ENCODE measurements around the gene SLC37A1.
A peak's percentile ranks its signal among the peaks of the same experiment; 100 is the strongest.
"Not testable (repeated sequence)": the region's sequence is repeated elsewhere in the genome, so short reads cannot be mapped to it uniquely, and the experiment has no call there.

The SLC37A1 gene

GRCh38 chr21:42513151-42513984, at the start of gene SLC37A1:
TSS of gene SLC37A1 (plus strand) at chr21:42513852. CDS start at chr21:42518455, 4,603 bp downstream.
- DNase-seq, result peak; percentile 44

- peak; percentile 82 for DNase-seq
These were observed 49.7 kb upstream of the SLC37A1 start for GRCh38 chr21:42463861-42464515.

GRCh38 chr21:42465008-42465802, 48.4 kb upstream of the SLC37A1 start:
- DNase-seq, result peak; percentile 25

- no peak for DNase-seq
These were observed 47.9 kb upstream of the SLC37A1 start for GRCh38 chr21:42465803-42466127.

GRCh38 chr21:42466700-42467099, 47.0 kb upstream of the SLC37A1 start:
- no peak for DNase-seq

- DNase-seq, result peak; percentile 23
These were observed 46.3 kb upstream of the SLC37A1 start for GRCh38 chr21:42467140-42467983.

- no peak for DNase-seq
These were observed 45.0 kb upstream of the SLC37A1 start for GRCh38 chr21:42468491-42469131.

- no peak for DNase-seq
These were observed 44.4 kb upstream of the SLC37A1 start for GRCh38 chr21:42469272-42469671.

- DNase-seq, result not testable (repeated sequence)
These were observed 43.9 kb upstream of the SLC37A1 start for GRCh38 chr21:42469726-42470125.

GRCh38 chr21:42471206-42471605, 42.4 kb upstream of the SLC37A1 start:
- no peak for DNase-seq

GRCh38 chr21:42471716-42472330, 41.8 kb upstream of the SLC37A1 start:
- no peak for DNase-seq

- no peak for DNase-seq
These were observed 41.1 kb upstream of the SLC37A1 start for GRCh38 chr21:42472521-42472920.

GRCh38 chr21:42473498-42474042, 40.1 kb upstream of the SLC37A1 start:
- no peak for DNase-seq

- no peak for DNase-seq
These were observed 39.4 kb upstream of the SLC37A1 start for GRCh38 chr21:42474043-42474831.

- DNase-seq, result no peak
These were observed 38.6 kb upstream of the SLC37A1 start for GRCh38 chr21:42475036-42475435.

GRCh38 chr21:42475526-42476387, 37.9 kb upstream of the SLC37A1 start:
- DNase-seq, result no peak

- no peak for DNase-seq
These were observed 37.0 kb upstream of the SLC37A1 start for GRCh38 chr21:42476388-42477331.

GRCh38 chr21:42478504-42478903, 35.1 kb upstream of the SLC37A1 start:
- DNase-seq, result no peak

All from CD4-positive, alpha-beta T cell treated with Interleukin-12 subunit alpha and Interleukin-12 subunit beta, for 1 hour (primary cell).